OCI-LY3 (cell line): Measurements from ENCODE around the gene KCNH3.

Source experiments
- H2AFZ ChIP-seq: fragments of 200-600, 300-600 bp; shearing (Covaris generic); 2 replicates; pipeline ENCODE4 v1.6.0; 2014; ENCODE audit warnings: antibody characterized with exemption, low read depth, low read length
- H3K27ac ChIP-seq: fragments of 200-600, 300-600 bp; sonication (generic); 2 replicates; pipeline ENCODE4 v1.5.1; 2014; ENCODE audit warnings: mild to moderate bottlenecking, low read length, moderate library complexity, mixed read lengths
- H3K27me3 ChIP-seq: fragments of 200-600, 300-600 bp; sonication (generic); 2 replicates; pipeline ENCODE4 v1.6.1; 2014; ENCODE audit warnings: low read depth, low read length, mixed read lengths
- H3K36me3 ChIP-seq: fragments of 200-600, 300-600 bp; sonication (generic); replicated peaks from 2 replicates; pipeline ENCODE3; 2014; ENCODE audit warnings: low read depth, low read length, mixed read lengths
- H3K4me1 ChIP-seq: fragments of 300-600, 200-600 bp; sonication (generic); 2 replicates; pipeline ENCODE4 v1.6.1; 2014; ENCODE audit warnings: low read length, mixed read lengths
- H3K4me2 ChIP-seq: fragments of 200-600, 300-600 bp; sonication (generic); 2 replicates; pipeline ENCODE4 v1.6.1; 2014; ENCODE audit warnings: low read length, mixed read lengths
- H3K4me3 ChIP-seq: fragments of 300-600, 200-600 bp; sonication (generic); 2 replicates; pipeline ENCODE4 v1.5.1; 2014; ENCODE audit warnings: antibody characterized with exemption, mild to moderate bottlenecking, low read length, moderate library complexity
- H3K79me2 ChIP-seq: fragments of 300-600, 200-600 bp; shearing (Covaris generic); 2 replicates; pipeline ENCODE4 v1.6.1; 2014; ENCODE audit warnings: mild to moderate bottlenecking, low read length, mixed read lengths
- H3K9ac ChIP-seq: fragments of 300-600, 200-600 bp; shearing (Covaris generic); 2 replicates; pipeline ENCODE4 v1.6.0; 2014; ENCODE audit warnings: mild to moderate bottlenecking, low read length, moderate library complexity
- H3K9me3 ChIP-seq: fragments of 200-600, 300-600 bp; shearing (Covaris generic); 2 replicates; pipeline ENCODE4 v1.6.1; 2014; ENCODE audit warnings: low read length, mixed read lengths; ENCODE audit not compliant: insufficient read depth
- H4K20me1 ChIP-seq: fragments of 200-600, 300-600 bp; sonication (generic); 2 replicates; pipeline ENCODE4 v1.6.1; 2016; ENCODE audit warnings: low read length, mixed read lengths; ENCODE audit not compliant: insufficient read depth
- CTCF ChIP-seq: fragments of 200-600, 300-600 bp; sonication (generic); IDR thresholded peaks from 2 replicates; pipeline ENCODE4 v1.5.1; 2014; ENCODE audit warnings: antibody characterized with exemption, low read length, low read depth
- EZH2phosphoT487 ChIP-seq: fragments of 200-600 bp; shearing (Covaris generic); IDR thresholded peaks from 2 replicates; pipeline ENCODE4 v1.6.1; 2018; ENCODE audit warnings: antibody characterized with exemption, mixed run types, low read depth

The KCNH3 gene

DNA sequence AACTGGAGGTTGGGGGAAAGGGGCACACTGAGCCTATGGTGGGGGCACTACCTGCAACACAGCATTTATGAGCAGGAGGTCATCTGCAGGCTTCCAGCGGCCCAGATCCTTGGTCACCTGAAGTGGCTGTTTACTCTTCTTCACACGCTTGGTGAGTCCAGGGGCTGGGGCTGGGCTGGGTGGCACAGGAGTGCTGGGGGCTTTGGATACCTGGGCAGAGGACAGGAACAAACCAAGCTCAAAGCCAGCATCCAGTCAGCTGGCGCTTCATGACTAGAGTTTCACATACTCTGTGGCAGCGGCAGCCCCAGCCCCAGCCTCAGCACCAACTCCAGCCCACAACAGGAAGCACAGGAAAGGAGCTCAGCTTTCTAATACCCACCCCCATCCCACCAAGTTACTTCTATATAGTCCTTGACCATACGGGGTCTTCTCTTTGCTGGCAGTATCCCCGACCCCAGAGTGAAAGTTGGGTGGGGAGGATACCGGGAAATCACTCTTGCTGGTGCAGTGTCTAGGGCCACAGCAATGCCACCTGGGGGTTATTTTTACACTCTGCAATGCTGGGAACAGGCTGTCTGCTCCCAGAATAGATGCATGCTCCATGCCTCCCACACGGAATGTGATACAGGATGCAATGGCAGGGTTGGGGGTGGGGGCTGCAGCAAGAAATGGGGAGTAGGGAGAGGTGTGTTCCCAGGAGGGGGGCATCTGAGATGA is 26.0 kb downstream of the KCNH3 start:
- Histone ChIP-seq H3K79me2 (peaks cover 26% of the 10 kb centered on the region), H3K36me3 (peaks cover 32% of the 10 kb centered on the region), H3K4me1 (peaks cover 10% of the 10 kb centered on the region), H4K20me1 (no peaks in the 10 kb centered on the region), H3K27ac (no peak overlapping the region), H3K9ac (no peak overlapping the region), H3K27me3 (no peaks in the 10 kb centered on the region), H2AFZ (no peak overlapping the region), H3K4me2 (no peak overlapping the region), H3K4me3 (no peak overlapping the region), H3K9me3 (no peaks in the 10 kb centered on the region)
- TF ChIP-seq EZH2phosphoT487, result no peak
- TF ChIP-seq CTCF, result no peak

DNA sequence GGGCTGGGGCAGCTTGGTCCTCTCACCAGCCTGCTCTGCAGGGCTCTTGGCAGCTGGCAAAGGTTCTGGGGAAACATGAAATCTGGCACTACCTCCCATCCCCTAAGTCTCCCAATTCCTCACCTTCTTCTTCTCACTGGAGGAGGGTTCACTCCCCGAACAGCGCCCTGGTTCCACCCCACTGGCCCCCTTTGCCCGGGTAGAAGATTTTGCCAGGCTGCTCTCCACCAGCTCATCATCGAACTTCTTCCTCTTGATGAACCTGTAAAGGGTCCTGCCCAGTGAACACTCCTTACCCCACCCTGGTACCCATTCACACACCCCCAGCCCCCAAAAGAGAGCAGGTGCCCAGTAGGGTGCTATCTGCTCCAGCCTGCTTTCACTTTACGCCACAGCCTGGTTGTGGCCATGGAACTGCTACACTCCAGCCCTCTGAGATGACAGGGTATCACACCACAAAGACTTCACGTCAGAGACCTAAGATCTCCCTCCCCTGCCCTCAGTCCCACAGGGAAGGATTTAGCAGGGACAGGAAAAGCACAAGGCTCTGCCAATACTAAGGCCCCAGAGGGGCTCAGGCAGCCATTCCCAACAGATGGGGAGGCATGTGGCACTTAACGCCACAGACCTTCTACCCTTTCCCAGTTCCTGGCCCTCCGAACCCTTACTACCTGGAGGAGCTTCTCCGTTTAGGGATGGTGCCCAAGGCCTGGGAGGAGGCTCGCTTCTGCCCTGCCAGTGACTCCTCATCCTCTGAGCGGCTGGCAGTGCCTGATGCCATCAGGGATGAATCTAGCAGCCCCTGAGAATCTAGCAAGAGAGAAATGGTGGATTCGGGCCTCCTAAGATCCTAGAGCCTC is 26.8 kb downstream of the KCNH3 start:
- Histone ChIP-seq H3K4me2 (no peak overlapping the region), H3K36me3 (peaks cover 26% of the 10 kb centered on the region), H3K4me1 (peaks cover 10% of the 10 kb centered on the region), H2AFZ (no peak overlapping the region), H4K20me1 (no peaks in the 10 kb centered on the region), H3K27ac (no peak overlapping the region), H3K27me3 (no peaks in the 10 kb centered on the region), H3K4me3 (no peak overlapping the region), H3K9ac (no peak overlapping the region), H3K9me3 (no peaks in the 10 kb centered on the region), H3K79me2 (peaks cover 30% of the 10 kb centered on the region)
- TF ChIP-seq CTCF (no peak), EZH2phosphoT487 (no peak)

GRCh38 chr12:49566361-49566760 is 27.5 kb downstream of the KCNH3 start:
- H2AFZ ChIP-seq, result no peak overlapping the region
- peak overlapping the region; percentile 97; the same call in 1 of the 2 replicates for H3K4me3 ChIP-seq
- H3K9me3 ChIP-seq, result no peaks in the 10 kb centered on the region
- no peak overlapping the region for H3K9ac ChIP-seq
- H3K4me1 ChIP-seq, result peaks cover 10% of the 10 kb centered on the region
- peaks cover 32% of the 10 kb centered on the region for H3K79me2 ChIP-seq
- H3K27ac ChIP-seq, result no peak overlapping the region
- peaks cover 20% of the 10 kb centered on the region for H3K36me3 ChIP-seq
- H3K4me2 ChIP-seq, result peak overlapping the region; percentile 92
- TF ChIP-seq CTCF (no peak), EZH2phosphoT487 (no peak)
- no peaks in the 10 kb centered on the region for H4K20me1 ChIP-seq
- H3K27me3 ChIP-seq, result no peaks in the 10 kb centered on the region

GRCh38 chr12:49567302-49567610 is 28.4 kb downstream of the KCNH3 start:
- Histone ChIP-seq H3K4me1 (peaks cover 10% of the 10 kb centered on the region), H3K36me3 (peaks cover 16% of the 10 kb centered on the region), H3K4me2 (peak overlapping the region; percentile 92), H3K27ac (peak overlapping the region; percentile 74), H3K4me3 (peak overlapping the region; percentile 97), H2AFZ (peak overlapping the region; percentile 94), H3K27me3 (no peaks in the 10 kb centered on the region), H4K20me1 (no peaks in the 10 kb centered on the region), H3K9me3 (no peaks in the 10 kb centered on the region), H3K9ac (peak overlapping the region; percentile 96), H3K79me2 (peaks cover 32% of the 10 kb centered on the region)
- TF ChIP-seq EZH2phosphoT487 (no peak), CTCF (no peak)
